ENCODE results near the gene PRKG2. TPM values are rescaled to one million over a fixed set of nuclear protein-coding genes. Genes with fewer than 3 reads are reported as not detected.

PRKG2 gene
- total and polyA plus RNA-seq, 2 donors (not counting 3 experiments of a cell fraction or from before 2014, with no cell fraction given), result not detected

DNA sequence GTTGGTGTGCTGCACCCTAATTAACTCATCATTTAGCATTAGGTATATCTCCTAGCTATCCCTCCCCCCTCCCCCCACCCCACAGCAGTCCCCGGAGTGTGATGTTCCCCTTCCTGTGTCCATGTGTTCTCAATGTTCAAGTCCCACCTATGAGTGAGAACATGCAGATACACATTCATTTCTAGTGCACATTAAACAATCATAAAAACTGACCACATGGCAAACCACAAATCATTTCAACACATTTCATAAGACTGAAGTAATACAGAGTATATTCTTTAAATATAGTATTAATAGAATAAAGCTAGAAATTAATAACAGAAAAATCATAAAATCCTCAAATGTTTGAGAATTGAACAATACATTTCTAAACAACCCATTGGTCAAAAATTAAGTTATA is 34.1 kb downstream of the PRKG2 start:
- H3K79me2 ChIP-seq (ENCODE audit: control insufficient read depth, insufficient read depth, low read length), result no peaks in the 10 kb centered on the region
- FAIRE-seq (no peak), DNase-seq (ENCODE audit: low read depth, low spot score) (no peak)
- dilution Hi-C loops (cut with MboI; ENCODE audit: extremely low pct_ligation_motif_present, low sequenced_read_pairs) (no loop called here), intact Hi-C loops (cut with micrococcal nuclease) (no loop called here)
- no peaks in the 10 kb centered on the region for H3K36me3 ChIP-seq (ENCODE audit: control insufficient read depth in 2 of 2, extremely low read depth in 1 of 2, insufficient read depth in 2 of 2, low read length in 2 of 2)
- no peaks in the 10 kb centered on the region for H3K4me1 ChIP-seq (ENCODE audit: control insufficient read depth, extremely low read depth, insufficient read depth, low read length)
- ChIA-PET POLR2A (no interaction called here), CTCF (no interaction called here)
- no peaks in the 10 kb centered on the region for H3K9me1 ChIP-seq (replicated peaks; ENCODE audit: control insufficient read depth, extremely low read depth, insufficient read depth, low read length)
- H3K9ac ChIP-seq (replicated peaks; ENCODE audit: extremely low read depth, insufficient read depth, low read length), result no peak overlapping the region
- H3K4me2 ChIP-seq (ENCODE audit: insufficient read depth, low read length), result no peak overlapping the region
- no peaks in the 10 kb centered on the region for H4K20me1 ChIP-seq (replicated peaks; ENCODE audit: control insufficient read depth, extremely low read depth, insufficient read depth, low read length)
- no peaks in the 10 kb centered on the region for H3K27me3 ChIP-seq (ENCODE audit: control insufficient read depth in 2 of 2, insufficient read depth in 2 of 2, low read length in 2 of 2)
- no peak overlapping the region for H2AFZ ChIP-seq (ENCODE audit: low read depth, low read length)
- TF ChIP-seq EZH2 (IDR thresholded peaks at IDR 0.05; ENCODE audit: borderline replicate concordance, low read depth, low read length, severe bottlenecking), result no peak
- TF ChIP-seq POLR2A (IDR thresholded peaks at IDR 0.05; ENCODE audit: low read depth, low read length), result no peak
- no peak overlapping the region for H3K27ac ChIP-seq (ENCODE audit: insufficient read depth, low read depth, low read length)
- no peaks in the 10 kb centered on the region for H3K9me3 ChIP-seq (replicated peaks; ENCODE audit: control insufficient read depth, insufficient read depth, low read length)
- BruUV-seq (replicated peaks), result no TSS peak
- no peak overlapping the region for H3K4me3 ChIP-seq (replicated peaks in 1 of 3; ENCODE audit: insufficient read depth in 1 of 3, low read depth in 1 of 3, low read length in 3 of 3)

DNA sequence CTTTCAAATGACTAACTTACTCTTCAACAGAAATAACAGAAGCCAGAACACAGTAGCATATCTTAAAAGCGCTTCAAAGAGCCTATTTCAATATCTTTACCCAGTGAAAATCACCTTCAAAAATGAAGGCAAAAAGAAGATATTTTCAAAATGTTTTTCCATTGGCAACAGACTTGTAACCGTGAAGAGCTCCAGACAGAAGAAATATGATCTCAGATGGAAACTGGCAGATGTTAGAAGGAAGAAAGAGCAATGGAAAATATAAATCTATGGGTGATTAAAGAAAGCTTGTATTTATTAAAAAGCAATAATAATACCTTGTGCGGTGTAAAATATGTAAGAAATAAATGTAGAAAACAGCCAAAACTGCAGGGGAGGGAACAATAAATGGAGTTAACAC is 35.7 kb downstream of the PRKG2 start:
- no peak overlapping the region for H3K9ac ChIP-seq (replicated peaks; ENCODE audit: extremely low read depth, insufficient read depth, low read length)
- no peaks in the 10 kb centered on the region for H3K9me1 ChIP-seq (replicated peaks; ENCODE audit: control insufficient read depth, extremely low read depth, insufficient read depth, low read length)
- DNase-seq (ENCODE audit: low read depth, low spot score), result no peak
- no peak overlapping the region for H3K4me3 ChIP-seq (replicated peaks in 1 of 3; ENCODE audit: insufficient read depth in 1 of 3, low read depth in 1 of 3, low read length in 3 of 3)
- H2AFZ ChIP-seq (ENCODE audit: low read depth, low read length), result no peak overlapping the region
- dilution Hi-C loops (cut with MboI; ENCODE audit: extremely low pct_ligation_motif_present, low sequenced_read_pairs) (no loop called here), intact Hi-C loops (cut with micrococcal nuclease) (no loop called here)
- H3K79me2 ChIP-seq (ENCODE audit: control insufficient read depth, insufficient read depth, low read length), result no peaks in the 10 kb centered on the region
- no peaks in the 10 kb centered on the region for H3K9me3 ChIP-seq (replicated peaks; ENCODE audit: control insufficient read depth, insufficient read depth, low read length)
- CTCF ChIA-PET, result no interaction called here
- no TSS peak for BruUV-seq (replicated peaks)
- POLR2A ChIA-PET, result no interaction called here
- H3K36me3 ChIP-seq (ENCODE audit: control insufficient read depth in 2 of 2, extremely low read depth in 1 of 2, insufficient read depth in 2 of 2, low read length in 2 of 2), result no peaks in the 10 kb centered on the region
- no peak for FAIRE-seq
- H3K27ac ChIP-seq (ENCODE audit: insufficient read depth, low read depth, low read length), result no peak overlapping the region
- H3K27me3 ChIP-seq (ENCODE audit: control insufficient read depth in 2 of 2, insufficient read depth in 2 of 2, low read length in 2 of 2), result no peaks in the 10 kb centered on the region
- H4K20me1 ChIP-seq (replicated peaks; ENCODE audit: control insufficient read depth, extremely low read depth, insufficient read depth, low read length), result no peaks in the 10 kb centered on the region
- no peak overlapping the region for H3K4me2 ChIP-seq (ENCODE audit: insufficient read depth, low read length)
- H3K4me1 ChIP-seq (ENCODE audit: control insufficient read depth, extremely low read depth, insufficient read depth, low read length), result no peaks in the 10 kb centered on the region
- TF ChIP-seq EZH2 (IDR thresholded peaks at IDR 0.05; ENCODE audit: borderline replicate concordance, low read depth, low read length, severe bottlenecking) (no peak), JUN (IDR thresholded peaks at IDR 0.05; ENCODE audit: borderline replicate concordance, insufficient read depth, insufficient read length, low read depth) (no peak), POLR2A (IDR thresholded peaks at IDR 0.05; ENCODE audit: low read depth, low read length) (no peak), FOS (IDR thresholded peaks at IDR 0.05; ENCODE audit: borderline replicate concordance, insufficient read depth, low read length) (no peak), POLR2AphosphoS5 (IDR thresholded peaks at IDR 0.05; ENCODE audit: insufficient read depth, low read depth, low read length) (no peak), GATA2 (IDR thresholded peaks at IDR 0.05; ENCODE audit: insufficient read depth, insufficient read length, low read depth, low read length) (no peak), MYC (IDR thresholded peaks at IDR 0.05; ENCODE audit: low read depth, low read length) (no peak)
- TF ChIP-seq, protein P1, sequence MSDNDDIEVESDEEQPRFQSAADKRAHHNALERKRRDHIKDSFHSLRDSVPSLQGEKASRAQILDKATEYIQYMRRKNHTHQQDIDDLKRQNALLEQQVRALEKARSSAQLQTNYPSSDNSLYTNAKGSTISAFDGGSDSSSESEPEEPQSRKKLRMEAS (IDR thresholded peaks at IDR 0.05; ENCODE audit: insufficient read depth, insufficient read length), result no peak
- TF ChIP-seq, protein P2, sequence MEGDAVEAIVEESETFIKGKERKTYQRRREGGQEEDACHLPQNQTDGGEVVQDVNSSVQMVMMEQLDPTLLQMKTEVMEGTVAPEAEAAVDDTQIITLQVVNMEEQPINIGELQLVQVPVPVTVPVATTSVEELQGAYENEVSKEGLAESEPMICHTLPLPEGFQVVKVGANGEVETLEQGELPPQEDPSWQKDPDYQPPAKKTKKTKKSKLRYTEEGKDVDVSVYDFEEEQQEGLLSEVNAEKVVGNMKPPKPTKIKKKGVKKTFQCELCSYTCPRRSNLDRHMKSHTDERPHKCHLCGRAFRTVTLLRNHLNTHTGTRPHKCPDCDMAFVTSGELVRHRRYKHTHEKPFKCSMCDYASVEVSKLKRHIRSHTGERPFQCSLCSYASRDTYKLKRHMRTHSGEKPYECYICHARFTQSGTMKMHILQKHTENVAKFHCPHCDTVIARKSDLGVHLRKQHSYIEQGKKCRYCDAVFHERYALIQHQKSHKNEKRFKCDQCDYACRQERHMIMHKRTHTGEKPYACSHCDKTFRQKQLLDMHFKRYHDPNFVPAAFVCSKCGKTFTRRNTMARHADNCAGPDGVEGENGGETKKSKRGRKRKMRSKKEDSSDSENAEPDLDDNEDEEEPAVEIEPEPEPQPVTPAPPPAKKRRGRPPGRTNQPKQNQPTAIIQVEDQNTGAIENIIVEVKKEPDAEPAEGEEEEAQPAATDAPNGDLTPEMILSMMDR (IDR thresholded peaks at IDR 0.05; ENCODE audit: extremely low read depth in 1 of 2, insufficient read depth in 1 of 2, low read depth in 1 of 2, low read length in 2 of 2), result no peak

Data from endothelial cell of umbilical vein (primary cell).